Fibroblast of skin of left biceps (primary cell): ENCODE measurements around the gene FBXO24.
"Not testable (repeated sequence)": the region's sequence is repeated elsewhere in the genome, so short reads cannot be mapped to it uniquely, and the experiment has no call there.

ENCODE experiments used
- DNase-seq, 2 experiments: peaks; one replicate each; pipeline ENCODE4 v3.0.0-alpha.2; 2013; ENCODE audit warnings: low read depth in 2 of 2

Gene FBXO24

DNA sequence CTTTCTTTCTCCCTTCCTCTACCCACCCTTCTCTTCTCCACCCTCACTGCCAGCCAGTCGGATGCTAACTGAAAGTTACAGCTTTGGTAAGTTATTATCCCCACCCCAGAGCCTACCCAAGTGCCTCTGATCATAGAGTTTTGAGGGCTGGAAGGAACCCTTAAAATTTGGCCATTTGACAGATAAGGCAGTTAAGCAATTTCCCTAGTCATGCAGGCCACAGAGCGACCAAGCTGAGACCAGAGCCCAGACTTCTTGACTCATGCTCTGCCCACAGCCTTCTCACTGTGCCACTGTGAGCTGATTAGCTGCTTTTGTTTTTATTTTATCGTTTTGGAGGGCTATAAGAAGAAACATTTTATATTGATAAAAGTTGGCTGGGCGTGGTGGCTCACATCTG, 29.6 kb upstream of the FBXO24 start:
- no peak for DNase-seq

DNA sequence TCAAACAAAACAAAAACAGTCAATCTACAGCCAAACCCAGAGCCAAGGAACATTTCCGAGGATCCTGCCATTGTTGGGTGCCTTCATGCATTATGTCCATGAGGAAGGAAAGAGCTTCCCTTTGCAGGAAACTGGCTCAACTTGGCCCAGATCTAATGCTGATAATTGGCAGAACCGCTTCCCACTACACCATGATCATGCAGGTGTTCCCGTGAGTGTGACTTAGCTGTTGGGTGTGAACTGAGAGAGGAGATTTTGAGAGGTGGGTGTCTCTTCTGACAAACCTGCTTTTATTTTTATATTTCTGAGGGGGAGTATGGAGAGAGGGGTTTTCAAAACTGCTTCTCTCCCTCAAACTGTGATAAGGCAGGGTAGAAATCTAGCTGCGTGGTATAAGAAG, 27.0 kb upstream of the FBXO24 start:
- no peak for DNase-seq

DNA sequence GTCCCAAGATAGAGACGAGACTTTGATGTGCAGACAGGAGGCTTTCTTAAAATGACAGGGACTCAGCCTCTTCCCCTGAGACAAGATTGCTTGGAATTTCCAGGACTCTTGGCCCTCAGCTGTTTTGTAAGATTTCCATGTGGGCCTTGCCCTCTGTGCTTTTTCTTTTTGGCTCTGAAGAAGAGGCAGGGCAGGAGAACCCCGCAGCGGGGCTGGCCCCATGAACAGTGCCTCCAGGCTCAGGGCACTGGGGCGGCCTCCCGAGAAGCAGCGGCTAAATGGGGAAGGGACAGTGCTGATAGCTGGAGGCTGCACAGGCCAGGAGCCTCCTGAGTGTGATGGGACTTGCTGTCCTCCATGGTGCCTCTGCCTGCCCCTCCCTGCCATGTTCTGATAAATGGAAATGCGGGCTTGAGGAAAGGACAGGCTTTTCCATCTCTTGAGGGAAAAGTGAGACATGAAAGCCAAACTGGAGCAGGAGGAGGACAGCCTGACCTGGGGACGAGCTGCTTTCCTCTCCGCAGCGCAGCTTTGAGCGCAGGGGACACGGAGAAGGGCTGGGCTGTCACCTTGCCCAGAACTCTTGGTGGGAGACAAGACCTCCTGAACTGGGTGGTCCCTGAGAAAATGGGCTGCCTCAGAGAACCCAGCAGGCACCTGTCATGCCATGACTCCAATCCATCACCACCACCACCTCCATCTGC, 24.5 kb upstream of the FBXO24 start:
- no peak for DNase-seq

GRCh38 chr7:100562195-100563099, 23.7 kb upstream of the FBXO24 start:
- no peak for DNase-seq

GRCh38 chr7:100563100-100563564, 23.0 kb upstream of the FBXO24 start:
- no peak for DNase-seq

DNA sequence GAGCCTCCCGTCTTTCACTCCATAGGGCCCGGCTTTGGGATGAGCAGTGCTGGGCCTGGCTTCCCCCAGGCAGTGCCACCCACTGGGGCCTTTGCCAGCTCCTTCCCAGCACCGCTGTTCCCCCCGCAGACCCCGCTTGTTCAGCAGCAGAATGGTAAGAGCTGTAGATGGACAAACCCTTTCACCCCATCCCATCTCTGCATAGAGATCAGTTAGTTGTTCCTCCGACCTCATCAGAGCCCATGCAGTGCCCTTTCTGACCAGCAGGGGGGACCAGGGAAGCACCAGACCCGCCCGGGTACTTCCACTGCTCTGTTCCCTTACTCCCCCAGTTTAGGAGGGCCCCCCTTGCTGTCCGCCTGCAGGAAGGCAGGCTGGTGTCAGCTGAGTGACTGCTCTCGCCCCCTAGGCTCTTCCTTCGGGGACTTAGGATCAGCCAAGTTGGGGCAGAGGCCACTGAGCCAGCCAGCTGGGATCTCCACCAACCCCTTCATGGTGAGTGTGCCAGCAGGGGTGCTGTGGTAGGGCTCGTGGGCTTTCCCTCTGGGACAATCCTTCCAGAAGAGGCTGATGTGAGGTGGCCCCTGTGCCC, 22.2 kb upstream of the FBXO24 start:
- DNase-seq = peak; percentile 23 to 24

DNA sequence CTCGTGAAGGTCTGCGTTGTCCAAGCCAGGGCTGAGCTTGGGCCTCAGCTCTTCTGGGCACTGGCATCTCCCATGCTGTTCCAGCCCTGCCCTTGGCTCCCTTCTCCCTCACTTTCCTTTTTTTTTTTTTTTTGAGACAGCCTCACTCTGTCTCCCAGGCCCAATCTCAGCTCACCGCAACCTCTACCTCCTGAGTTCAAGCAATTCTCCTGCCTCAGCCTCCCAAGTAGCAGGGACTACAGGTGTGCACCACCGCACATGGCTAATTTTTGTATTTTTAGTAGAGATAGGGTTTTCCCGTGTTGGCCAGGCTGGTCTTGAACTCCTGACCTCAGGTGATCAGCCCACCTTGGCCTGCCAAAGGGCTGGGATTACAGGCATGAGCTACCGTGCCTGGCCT, 21.7 kb upstream of the FBXO24 start:
- not testable (repeated sequence) for DNase-seq

DNA sequence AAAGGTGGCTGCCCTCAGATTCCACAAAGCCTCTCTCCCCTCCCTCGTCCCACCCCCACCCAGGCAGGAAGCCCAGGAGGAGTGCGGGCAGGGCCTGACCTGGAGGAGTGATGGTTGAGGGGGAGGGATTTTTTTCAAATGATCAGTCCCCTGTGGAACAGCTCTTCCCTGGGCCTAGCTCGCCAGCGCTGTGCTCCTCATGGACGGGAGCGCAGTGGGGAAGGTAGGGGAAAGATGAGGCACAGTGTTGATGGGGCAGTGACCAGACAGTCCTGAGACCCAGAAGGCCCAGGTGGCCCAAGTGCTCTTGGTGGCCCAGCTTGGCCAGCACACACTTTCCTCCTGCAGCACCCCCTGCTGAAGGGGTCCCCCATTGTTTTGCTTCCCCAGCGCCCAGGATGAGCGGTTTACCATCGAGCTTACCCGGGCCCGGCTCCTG, 21.0 kb upstream of the FBXO24 start:
- DNase-seq = no peak

DNA sequence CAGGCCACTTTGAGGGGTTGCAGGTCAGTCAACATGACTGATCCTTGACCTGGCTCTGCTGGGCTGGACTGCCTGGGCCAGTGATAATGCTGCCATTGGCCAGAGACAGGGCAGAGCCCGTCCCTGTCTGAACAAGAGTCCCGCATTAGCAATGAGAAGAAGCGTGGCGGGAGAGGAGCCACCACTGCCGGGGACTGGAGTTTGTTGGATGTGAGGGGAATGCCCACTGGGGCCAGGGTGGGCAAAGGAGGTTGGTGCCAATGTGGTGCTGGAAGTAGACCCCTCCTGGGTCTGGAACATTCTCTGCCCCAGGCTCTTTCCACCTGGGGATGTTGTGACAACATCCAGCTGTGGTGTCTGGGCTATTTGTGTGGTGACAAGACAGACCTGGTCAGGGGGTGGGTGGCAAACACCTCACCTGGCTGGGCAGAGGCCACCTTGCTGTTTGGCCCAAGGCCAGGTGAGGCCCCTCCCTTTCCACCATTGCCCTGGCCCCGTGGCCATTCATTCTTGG, 20.1 kb upstream of the FBXO24 start:
- DNase-seq = no peak

DNA sequence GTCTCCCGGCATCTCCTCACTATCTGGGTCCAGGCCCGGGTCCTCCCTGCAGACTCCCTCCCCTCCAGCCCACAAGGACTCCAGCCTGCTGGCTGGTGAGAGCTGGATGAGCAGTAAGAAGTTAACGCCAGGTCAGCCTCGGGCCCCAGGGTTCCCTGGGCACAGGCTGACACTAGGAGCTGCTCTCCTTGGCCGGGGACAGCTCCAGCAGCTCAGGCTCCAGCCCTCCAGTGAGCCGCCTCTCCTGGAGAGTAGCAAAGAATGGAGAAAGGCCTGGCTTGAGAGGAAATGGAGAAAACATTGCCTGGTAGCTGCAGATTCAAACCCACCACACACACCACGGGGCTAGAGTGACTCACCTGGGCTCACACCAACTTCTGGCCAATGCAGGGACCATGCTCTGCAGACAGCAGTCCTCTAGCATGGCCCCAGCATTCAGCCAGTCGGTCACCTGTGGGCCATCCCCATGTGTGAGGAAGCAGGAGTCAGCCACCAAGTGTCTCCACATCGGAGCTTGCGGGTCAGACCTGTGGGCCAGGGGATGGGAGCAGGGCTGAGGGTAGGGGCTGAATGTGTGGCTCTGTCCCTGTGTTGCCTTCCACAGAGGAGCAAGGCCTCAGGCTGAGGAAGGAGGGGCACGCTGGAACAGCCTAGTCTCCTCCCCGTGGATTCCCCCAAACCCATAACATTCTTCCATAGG, 18.9 kb upstream of the FBXO24 start:
- no peak for DNase-seq

GRCh38 chr7:100567751-100568175, 18.4 kb upstream of the FBXO24 start:
- DNase-seq = no peak

GRCh38 chr7:100568176-100568895, 17.8 kb upstream of the FBXO24 start:
- no peak for DNase-seq

DNA sequence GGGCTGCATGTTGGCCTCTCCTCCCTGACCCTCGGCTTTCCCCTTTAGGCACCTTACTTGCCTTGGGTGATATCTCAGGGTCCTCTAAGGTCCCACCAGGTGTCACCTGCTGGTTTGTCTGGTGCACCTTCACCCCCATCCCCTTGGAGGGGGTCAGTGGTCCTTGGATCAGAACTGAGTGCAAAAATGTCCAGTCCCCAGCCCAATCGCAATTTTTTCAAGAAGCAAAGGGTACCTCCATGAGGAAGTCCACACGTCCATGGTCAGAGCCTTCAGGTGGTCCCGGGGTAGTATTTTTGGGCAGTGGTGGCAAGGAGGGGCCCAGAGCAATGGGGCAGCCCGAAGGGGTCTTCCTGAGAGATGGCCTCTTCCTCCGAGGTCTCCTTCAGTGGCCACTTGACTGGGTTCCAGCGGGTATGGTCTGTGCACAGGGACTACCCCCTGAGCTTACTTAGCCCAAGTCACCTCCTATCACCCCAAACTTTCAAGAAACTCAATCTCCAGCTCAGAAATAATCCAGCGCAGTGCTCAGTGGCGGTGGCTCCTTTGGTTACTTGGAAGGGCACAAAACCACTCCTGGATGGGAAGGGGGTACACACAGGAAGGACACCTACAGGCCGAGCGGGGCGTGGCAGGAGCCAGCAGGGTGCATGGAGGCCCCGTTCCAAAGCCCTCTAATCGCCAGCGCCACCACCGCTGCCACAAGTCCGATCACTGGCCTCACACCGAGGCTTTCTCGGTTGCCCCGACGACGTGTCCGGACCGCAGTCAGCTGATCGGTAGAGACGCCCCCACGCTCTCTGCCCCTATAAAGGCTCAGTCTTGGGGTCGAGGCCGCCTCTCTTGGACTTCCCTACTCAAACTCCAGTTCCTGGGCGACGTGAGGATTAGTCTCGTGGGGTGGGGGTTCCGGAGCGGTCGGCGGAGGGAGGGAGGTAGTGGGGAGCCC, 17.0 kb upstream of the FBXO24 start:
- DNase-seq = no peak

- no peak for DNase-seq
Observed at GRCh38 chr7:100570954-100571828, 14.9 kb upstream of the FBXO24 start.

DNA sequence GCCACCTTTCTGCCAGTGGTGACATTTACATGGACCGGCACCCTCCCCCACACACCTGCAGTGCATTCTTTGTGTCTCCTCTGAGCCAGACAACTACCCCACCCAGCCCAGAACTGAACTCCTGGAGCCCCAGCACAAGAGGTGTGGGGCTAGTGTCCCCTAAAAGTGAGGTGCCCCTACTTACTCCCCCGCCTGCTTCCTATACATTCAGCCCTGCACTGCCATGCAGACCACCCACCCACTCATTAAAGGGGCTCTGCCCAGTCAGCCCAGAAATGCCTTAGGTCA, 14.4 kb upstream of the FBXO24 start:
- DNase-seq = no peak

- no peak for DNase-seq
Observed at GRCh38 chr7:100572281-100572948, 13.7 kb upstream of the FBXO24 start.

GRCh38 chr7:100572949-100573675, 13.0 kb upstream of the FBXO24 start:
- DNase-seq = no peak
